Astrocyte (in vitro differentiated cells and primary cell): ENCODE measurements around the gene KLRB1. TPM values are rescaled to one million over a fixed set of nuclear protein-coding genes. Genes with fewer than 3 reads are reported as not detected.

ENCODE experiments used
- DNase-seq: peaks from one replicate; pipeline ENCODE4 v3.0.0-alpha.2; 2010; ENCODE audit warnings: low read depth
- FAIRE-seq: peaks from 2 replicates; lab custom pipeline; 2011; peaks lifted over from hg19 to GRCh38; lab: Jason Lieb, UNC
- H2AFZ ChIP-seq: 2 replicates; pipeline ENCODE4 v1.6.0; 2012; ENCODE audit warnings: low read depth, low read length, inconsistent platforms
- H3K27ac ChIP-seq: 2 replicates; pipeline ENCODE4 v1.5.1; 2011; ENCODE audit warnings: low read depth, low read length, inconsistent platforms
- H3K27me3 ChIP-seq: 2 replicates; pipeline ENCODE4 v1.6.0; 2011; ENCODE audit warnings: low read length, inconsistent platforms; ENCODE audit not compliant: insufficient read depth
- H3K36me3 ChIP-seq: 2 replicates; pipeline ENCODE4 v1.5.1; 2011; ENCODE audit warnings: low read length, inconsistent platforms; ENCODE audit not compliant: insufficient read depth
- H3K4me1 ChIP-seq: 2 replicates; pipeline ENCODE4 v1.5.1; 2011; ENCODE audit warnings: low read length, inconsistent platforms; ENCODE audit not compliant: insufficient read depth
- H3K4me2 ChIP-seq: 2 replicates; pipeline ENCODE4 v1.6.0; 2012; ENCODE audit warnings: low read length, inconsistent platforms
- H3K4me3 ChIP-seq: 2 replicates; pipeline ENCODE4 v1.5.1; 2011; ENCODE audit warnings: low read depth, mild to moderate bottlenecking, low read length, inconsistent platforms; ENCODE audit not compliant: insufficient read depth
- H3K79me2 ChIP-seq: 2 replicates; pipeline ENCODE4 v1.6.0; 2012; ENCODE audit warnings: mild to moderate bottlenecking, low read length, inconsistent platforms; ENCODE audit not compliant: insufficient read depth
- H3K9ac ChIP-seq: 2 replicates; pipeline ENCODE4 v1.6.0; 2012; ENCODE audit warnings: mild to moderate bottlenecking, low read length, inconsistent platforms
- H3K9me3 ChIP-seq: 2 replicates; pipeline ENCODE4 v1.5.1; 2012; ENCODE audit warnings: low read depth, mild to moderate bottlenecking, low read length, inconsistent platforms; ENCODE audit not compliant: insufficient read depth
- H4K20me1 ChIP-seq: 2 replicates; pipeline ENCODE4 v1.6.0; 2012; ENCODE audit warnings: low read length, inconsistent platforms; ENCODE audit not compliant: insufficient read depth
- H3K27ac Mint-ChIP-seq: one replicate; pipeline ENCODE4 v1.8.0; 2021; ENCODE audit warnings: mild to moderate bottlenecking, mixed read lengths; ENCODE audit not compliant: unreplicated experiment
- H3K27me3 Mint-ChIP-seq: one replicate; pipeline ENCODE4 v1.8.0; 2021; ENCODE audit warnings: low read depth, mixed read lengths; ENCODE audit not compliant: unreplicated experiment
- H3K36me3 Mint-ChIP-seq: one replicate; pipeline ENCODE4 v1.8.0; 2021; ENCODE audit warnings: low read depth, mixed read lengths; ENCODE audit not compliant: unreplicated experiment
- H3K4me1 Mint-ChIP-seq: one replicate; pipeline ENCODE4 v1.8.0; 2021; ENCODE audit warnings: low read depth, mixed read lengths; ENCODE audit not compliant: unreplicated experiment
- H3K4me3 Mint-ChIP-seq: one replicate; pipeline ENCODE4 v1.8.0; 2021; ENCODE audit warnings: mild to moderate bottlenecking, moderate library complexity, mixed read lengths; ENCODE audit not compliant: unreplicated experiment
- H3K9me3 Mint-ChIP-seq: one replicate; pipeline ENCODE4 v1.8.0; 2021; ENCODE audit warnings: mild to moderate bottlenecking, mixed read lengths; ENCODE audit not compliant: unreplicated experiment
- EZH2 ChIP-seq: IDR thresholded peaks from 2 replicates; pipeline ENCODE4 v1.6.1; 2012; ENCODE audit warnings: mild to moderate bottlenecking, low read length, inconsistent platforms; ENCODE audit not compliant: insufficient read depth
- total RNA-seq: library from RNA; stranded (reverse); gene quantifications from 2 replicates; pipeline ENCODE4 v1.2.1, GENCODE V29; 2021
- TF ChIP-seq, protein P1 (sequence below): IDR thresholded peaks from 2 replicates; pipeline ENCODE4 v1.5.1; 2011; ENCODE audit warnings: low read depth, mild to moderate bottlenecking, inconsistent platforms, low read length, moderate library complexity; ENCODE audit not compliant: insufficient read depth

Gene KLRB1
- total RNA-seq, 1 donor from 2014 or later, result not detected

DNA sequence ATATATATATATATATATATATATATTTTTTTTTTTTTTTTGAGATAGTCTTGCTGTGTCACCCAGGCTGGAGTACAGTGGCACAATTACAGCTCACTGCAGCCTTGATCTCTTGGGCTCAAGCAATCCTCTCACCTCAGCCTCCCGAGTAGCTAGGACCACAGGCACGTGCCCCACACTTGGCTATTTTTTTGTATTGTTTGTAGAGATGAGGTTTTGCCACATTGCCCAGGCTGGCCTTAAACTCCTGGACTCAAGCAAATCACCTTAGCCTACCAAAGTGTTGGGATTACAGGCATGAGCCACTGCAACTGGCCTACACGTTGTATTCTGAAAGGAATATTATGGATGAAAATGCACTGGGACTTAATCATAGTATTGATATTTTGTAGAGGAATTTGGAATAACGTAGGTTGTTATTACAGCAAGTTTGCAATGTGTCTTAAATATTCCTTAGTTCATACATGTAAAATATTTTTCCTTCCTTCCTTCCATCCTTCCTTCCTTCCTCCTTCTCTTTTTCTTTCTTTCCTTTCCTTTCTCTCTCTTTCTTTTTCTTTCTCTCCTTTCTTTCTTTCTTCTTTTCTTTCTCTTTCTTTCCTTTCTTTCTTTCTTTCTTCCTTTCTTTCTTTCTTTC lies 862 bp downstream of the KLRB1 start:
- no peaks in the 10 kb centered on the region for H3K36me3 Mint-ChIP-seq
- Histone ChIP-seq H3K27ac (no peak overlapping the region), H3K9me3 (no peaks in the 10 kb centered on the region), H3K27me3 (no peaks in the 10 kb centered on the region), H3K4me3 (no peak overlapping the region), H4K20me1 (no peaks in the 10 kb centered on the region), H3K4me2 (no peak overlapping the region), H3K4me1 (no peaks in the 10 kb centered on the region), H3K79me2 (no peaks in the 10 kb centered on the region), H3K9ac (no peak overlapping the region), H2AFZ (no peak overlapping the region), H3K36me3 (no peaks in the 10 kb centered on the region)
- no peak overlapping the region for H3K4me3 Mint-ChIP-seq
- no peak overlapping the region for H3K27ac Mint-ChIP-seq
- TF ChIP-seq EZH2, result no peak
- TF ChIP-seq, protein P1, sequence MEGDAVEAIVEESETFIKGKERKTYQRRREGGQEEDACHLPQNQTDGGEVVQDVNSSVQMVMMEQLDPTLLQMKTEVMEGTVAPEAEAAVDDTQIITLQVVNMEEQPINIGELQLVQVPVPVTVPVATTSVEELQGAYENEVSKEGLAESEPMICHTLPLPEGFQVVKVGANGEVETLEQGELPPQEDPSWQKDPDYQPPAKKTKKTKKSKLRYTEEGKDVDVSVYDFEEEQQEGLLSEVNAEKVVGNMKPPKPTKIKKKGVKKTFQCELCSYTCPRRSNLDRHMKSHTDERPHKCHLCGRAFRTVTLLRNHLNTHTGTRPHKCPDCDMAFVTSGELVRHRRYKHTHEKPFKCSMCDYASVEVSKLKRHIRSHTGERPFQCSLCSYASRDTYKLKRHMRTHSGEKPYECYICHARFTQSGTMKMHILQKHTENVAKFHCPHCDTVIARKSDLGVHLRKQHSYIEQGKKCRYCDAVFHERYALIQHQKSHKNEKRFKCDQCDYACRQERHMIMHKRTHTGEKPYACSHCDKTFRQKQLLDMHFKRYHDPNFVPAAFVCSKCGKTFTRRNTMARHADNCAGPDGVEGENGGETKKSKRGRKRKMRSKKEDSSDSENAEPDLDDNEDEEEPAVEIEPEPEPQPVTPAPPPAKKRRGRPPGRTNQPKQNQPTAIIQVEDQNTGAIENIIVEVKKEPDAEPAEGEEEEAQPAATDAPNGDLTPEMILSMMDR, result no peak
- FAIRE-seq (no peak), DNase-seq (no peak)
- H3K4me1 Mint-ChIP-seq, result no peaks in the 10 kb centered on the region
- peaks cover 6% of the 10 kb centered on the region for H3K9me3 Mint-ChIP-seq
- no peaks in the 10 kb centered on the region for H3K27me3 Mint-ChIP-seq

DNA sequence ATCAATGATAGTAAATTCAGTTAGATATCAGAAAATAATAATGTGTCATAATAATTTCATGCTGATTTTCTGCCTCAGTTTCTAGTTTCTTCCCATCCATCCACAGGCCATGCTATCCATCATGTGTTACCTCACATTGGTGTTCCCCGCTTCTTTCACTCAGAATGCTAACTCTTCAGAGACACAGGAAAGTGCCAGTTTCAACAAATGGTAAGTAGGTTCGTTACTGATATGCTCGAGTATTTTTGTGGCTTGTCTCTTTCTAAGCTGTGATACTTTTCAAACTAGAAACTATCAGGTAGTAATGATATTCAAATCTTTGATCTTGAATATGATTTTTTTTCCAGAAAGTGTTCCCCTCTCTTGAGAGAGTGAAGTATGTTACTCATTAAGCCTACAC lies 1.5 kb downstream of the KLRB1 start:
- no peaks in the 10 kb centered on the region for H3K27me3 ChIP-seq
- no peaks in the 10 kb centered on the region for H3K36me3 ChIP-seq
- Mint-ChIP-seq H3K27me3 (no peaks in the 10 kb centered on the region), H3K4me3 (no peak overlapping the region), H3K9me3 (peaks cover 6% of the 10 kb centered on the region), H3K36me3 (no peaks in the 10 kb centered on the region), H3K27ac (no peak overlapping the region), H3K4me1 (no peaks in the 10 kb centered on the region)
- no peak overlapping the region for H3K4me3 ChIP-seq
- no peaks in the 10 kb centered on the region for H3K79me2 ChIP-seq
- H2AFZ ChIP-seq, result no peak overlapping the region
- no peak overlapping the region for H3K27ac ChIP-seq
- H4K20me1 ChIP-seq, result no peaks in the 10 kb centered on the region
- TF ChIP-seq, protein P1, result no peak
- TF ChIP-seq EZH2, result no peak
- FAIRE-seq (no peak), DNase-seq (no peak)
- H3K4me2 ChIP-seq, result no peak overlapping the region
- H3K9me3 ChIP-seq, result no peaks in the 10 kb centered on the region
- no peaks in the 10 kb centered on the region for H3K4me1 ChIP-seq
- no peak overlapping the region for H3K9ac ChIP-seq

DNA sequence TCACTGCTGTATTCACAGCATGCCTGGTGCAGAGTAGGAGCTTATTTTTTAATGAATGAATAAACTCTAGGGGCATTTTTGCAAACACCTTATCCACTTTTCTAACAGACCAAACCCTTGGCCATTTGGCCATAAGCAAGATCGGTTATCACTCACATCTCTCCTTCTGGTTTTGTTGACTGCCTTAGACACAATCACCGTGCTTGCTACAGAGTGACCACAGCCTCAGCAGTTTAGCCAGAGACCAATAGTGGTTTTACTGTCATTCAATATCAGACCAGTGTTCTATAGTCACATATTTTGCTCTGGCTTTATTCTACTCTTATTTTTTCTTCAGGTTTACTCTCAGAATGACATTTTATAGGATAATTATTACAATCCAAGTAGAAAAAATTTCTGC lies 2.2 kb downstream of the KLRB1 start:
- Histone ChIP-seq H3K27me3 (no peaks in the 10 kb centered on the region), H3K27ac (no peak overlapping the region), H3K36me3 (no peaks in the 10 kb centered on the region), H3K4me1 (no peaks in the 10 kb centered on the region), H2AFZ (no peak overlapping the region), H3K4me3 (no peak overlapping the region), H3K4me2 (no peak overlapping the region), H4K20me1 (no peaks in the 10 kb centered on the region), H3K9me3 (no peaks in the 10 kb centered on the region), H3K9ac (no peak overlapping the region), H3K79me2 (no peaks in the 10 kb centered on the region)
- FAIRE-seq, result no peak
- TF ChIP-seq, protein P1, result no peak
- TF ChIP-seq EZH2, result no peak
- no peaks in the 10 kb centered on the region for H3K4me1 Mint-ChIP-seq
- no peaks in the 10 kb centered on the region for H3K27me3 Mint-ChIP-seq
- no peak for DNase-seq
- no peaks in the 10 kb centered on the region for H3K36me3 Mint-ChIP-seq
- peaks cover 6% of the 10 kb centered on the region for H3K9me3 Mint-ChIP-seq
- H3K27ac Mint-ChIP-seq, result no peak overlapping the region
- H3K4me3 Mint-ChIP-seq, result no peak overlapping the region
